NCI-H1105 (cell line): ENCODE measurements around the gene P2RY14.
"Not testable (repeated sequence)": the region's sequence is repeated elsewhere in the genome, so short reads cannot be mapped to it uniquely, and the experiment has no call there.

ENCODE experiments used
- DNase-seq: peaks from one replicate; lab custom pipeline; 2025; lab: John Stamatoyannopoulos, UW

P2RY14 gene

DNA sequence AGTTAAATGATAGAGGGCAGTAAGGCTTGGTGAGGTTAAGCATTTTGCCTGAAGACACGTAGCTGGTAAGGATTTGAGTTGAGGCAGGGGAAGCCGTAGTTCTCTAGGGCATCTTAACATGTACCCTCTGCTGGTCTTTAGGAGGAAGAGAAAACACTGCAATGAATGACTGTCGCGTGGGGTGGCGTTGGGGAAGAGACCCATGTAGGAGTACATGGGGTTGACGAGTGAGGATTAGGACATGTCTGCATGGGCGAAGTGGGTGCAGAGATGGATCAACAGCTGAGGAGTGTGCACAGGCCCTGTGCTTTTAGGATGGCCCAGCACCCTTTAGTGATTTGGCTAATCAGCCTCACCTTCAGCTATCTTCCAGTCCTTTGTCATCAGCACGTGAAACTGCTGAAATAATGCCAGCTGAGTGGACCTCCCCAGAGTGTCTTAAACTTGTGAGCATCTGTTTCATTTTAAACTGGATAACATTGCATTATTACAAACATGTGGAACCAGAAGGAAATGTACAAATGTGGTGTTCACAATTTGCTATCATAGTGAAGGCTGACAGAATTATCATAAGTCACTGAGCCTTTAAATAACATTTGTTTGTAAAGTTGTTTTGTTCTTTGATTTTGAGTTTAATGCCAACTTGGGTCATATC, 15.3 kb downstream of the P2RY14 start:
- no peak for DNase-seq

DNA sequence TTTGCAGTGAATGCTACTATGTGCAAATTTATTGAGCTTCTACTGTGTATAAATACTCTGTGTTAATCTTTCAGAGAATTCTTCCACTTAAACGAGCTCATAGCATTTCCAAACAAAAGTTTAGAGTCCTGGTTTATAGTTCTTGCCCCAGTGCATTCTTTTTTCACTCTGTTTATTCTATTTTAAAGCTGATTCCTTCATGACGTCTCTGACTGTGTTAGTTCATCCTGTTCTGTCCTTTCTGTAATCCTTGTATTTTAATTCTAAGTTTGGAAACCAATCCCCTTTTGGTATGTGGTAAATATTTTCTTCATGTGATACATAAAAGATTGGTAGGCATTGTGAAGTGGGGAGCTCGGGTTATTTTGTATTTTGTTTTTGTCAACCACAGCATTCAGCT, 18.7 kb downstream of the P2RY14 start:
- no peak for DNase-seq

DNA sequence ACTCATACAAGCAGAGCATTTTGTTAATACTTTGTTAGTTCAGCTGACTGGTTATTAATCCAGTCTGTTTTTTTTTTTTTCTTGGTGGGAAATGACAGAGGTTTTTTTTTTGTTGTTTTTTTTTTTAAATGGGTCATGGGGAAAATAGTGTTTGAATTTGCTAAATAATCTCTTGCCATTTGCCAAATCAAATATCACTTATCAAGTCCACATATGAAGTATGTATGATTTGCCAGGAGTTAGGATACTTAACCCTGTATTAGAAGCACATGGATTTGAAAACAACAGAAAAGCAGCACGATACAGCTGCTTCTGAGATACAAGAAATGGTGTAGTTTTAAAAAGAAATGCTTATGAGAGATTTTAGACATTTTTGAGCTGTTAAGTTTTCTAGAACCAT, 21.6 kb downstream of the P2RY14 start:
- DNase-seq = no peak

DNA sequence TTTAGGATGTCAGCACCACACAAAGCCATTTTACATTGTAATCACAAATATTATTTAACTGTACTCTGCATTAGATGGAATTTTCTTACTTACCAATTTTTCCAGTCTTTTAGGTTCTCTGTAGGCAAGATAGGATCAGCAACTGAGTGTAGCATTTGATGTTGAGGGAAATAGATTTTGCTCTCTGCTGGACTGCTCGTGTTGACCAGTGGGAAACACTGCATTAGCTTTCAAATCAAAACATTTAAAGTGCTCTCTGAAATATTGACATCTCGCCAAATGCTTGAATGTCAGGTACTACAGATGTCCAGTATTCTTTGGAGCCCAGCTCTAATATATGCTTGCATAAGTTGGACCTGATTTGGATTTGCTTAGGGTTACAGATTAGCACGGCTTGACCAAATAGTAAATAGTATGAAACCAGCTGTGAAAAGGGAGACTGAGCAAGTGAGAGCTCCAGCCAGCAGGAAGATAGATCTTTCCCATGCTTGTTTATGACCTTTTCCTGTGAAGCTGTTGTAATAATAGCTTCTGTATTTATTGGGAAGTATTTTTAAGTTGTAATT, 29.5 kb downstream of the P2RY14 start:
- DNase-seq = no peak

DNA sequence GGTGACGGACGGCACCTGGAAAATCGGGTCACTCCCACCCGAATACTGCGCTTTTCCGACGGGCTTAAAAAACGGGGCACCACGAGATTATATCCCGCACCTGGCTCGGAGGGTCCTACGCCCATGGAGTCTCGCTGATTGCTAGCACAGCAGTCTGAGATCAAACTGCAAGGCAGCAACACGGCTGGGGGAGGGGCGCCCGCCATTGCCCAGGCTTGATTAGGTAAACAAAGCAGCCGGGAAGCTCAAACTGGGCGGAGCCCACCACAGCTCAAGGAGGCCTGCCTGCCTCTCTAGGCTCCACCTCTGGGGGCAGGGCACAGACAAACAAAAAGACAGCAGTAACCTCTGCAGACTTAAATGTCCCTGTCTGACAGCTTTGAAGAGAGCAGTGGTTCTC, 36.3 kb downstream of the P2RY14 start:
- not testable (repeated sequence) for DNase-seq

DNA sequence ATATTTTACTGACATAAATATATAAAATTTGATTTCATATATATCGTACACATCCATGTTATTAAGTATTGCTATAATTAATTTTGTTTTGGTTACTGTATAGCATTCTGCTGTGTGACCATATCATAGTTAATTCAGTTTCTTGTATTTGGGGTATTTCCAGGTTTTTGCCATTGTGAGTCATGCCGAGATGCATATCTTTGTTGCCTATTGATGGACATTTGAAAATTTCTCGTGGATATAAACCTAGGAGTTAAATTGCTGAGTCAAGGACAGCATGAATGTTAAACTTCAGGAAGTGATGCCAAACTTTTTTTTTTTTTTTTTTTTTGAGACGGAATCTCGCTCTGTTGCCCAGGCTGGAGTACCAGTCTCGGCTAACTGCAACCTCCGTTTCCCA, 41.6 kb downstream of the P2RY14 start:
- DNase-seq = no peak

DNA sequence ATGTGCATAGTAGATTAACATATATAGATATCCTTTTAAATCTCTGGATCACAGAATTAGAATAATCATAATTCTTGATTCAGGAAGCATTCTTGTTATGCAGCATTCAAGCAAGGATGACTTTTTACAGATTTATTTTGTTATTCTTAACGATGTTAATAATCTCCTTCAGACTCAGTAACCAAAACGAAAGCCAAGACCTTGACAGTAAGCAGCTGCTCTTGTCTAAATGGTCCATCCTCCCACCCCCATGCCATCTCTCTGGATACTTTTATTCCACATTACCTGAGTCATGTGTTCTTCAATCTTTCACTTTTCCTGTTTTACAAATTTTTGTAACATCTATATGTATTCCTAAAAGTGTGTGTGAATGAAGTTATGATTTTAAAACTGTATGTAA, 42.0 kb downstream of the P2RY14 start:
- no peak for DNase-seq

DNA sequence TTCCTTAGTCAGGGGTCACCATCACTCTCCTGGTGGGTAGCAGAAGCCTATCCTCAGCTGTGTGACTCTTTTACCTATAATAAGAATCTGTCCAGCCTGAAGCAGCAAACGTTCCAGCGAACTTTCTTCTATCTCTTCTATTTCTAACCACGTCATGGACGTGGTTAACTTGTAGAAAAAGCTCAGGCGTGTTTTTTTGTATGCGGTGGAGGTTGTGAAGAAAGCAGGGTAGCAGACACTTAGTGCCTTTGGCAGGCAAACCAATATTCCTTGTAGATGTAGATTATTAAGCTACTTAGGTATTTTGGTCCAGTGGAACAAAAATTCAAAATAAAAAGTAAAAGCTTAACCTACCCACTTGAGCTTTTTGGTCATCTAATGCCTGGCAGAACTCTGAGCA, 43.5 kb downstream of the P2RY14 start:
- no peak for DNase-seq

DNA sequence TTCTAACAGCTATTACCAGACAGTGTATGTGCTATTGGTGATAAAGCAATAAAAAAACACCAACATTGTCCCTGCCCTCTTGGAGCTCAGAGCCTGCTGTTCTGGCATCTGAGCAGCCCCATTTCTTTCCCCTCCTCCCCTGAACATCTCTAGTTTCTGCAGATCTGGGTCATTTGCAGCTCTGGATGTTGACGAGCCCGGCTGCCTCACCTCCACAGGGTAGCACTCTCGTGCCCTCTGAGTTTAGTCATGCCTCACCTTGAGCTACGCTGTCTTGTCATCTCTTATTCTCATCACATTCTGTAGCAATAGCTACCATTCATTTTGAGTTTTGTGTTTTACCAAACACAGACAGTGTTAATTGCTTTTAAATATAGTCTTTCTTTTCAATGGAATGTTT, 45.4 kb downstream of the P2RY14 start:
- no peak for DNase-seq

DNA sequence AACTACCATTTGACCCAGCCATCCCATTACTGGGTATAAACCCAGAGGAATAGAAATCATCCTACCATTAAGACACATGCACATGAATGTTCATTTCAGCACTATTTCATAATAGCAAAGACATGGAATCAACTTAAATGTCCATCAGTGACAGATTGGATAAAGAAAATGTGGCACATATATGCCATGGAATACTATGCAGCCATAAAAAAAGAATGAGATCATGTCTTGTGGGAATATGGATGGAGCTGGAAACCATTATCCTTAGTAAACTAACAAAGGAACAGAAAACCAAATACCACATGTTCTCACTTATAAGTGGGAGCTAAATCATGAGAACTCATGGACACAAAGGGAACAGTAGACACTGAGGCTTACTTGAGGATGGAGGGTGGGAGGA, 45.9 kb downstream of the P2RY14 start:
- DNase-seq = not testable (repeated sequence)

DNA sequence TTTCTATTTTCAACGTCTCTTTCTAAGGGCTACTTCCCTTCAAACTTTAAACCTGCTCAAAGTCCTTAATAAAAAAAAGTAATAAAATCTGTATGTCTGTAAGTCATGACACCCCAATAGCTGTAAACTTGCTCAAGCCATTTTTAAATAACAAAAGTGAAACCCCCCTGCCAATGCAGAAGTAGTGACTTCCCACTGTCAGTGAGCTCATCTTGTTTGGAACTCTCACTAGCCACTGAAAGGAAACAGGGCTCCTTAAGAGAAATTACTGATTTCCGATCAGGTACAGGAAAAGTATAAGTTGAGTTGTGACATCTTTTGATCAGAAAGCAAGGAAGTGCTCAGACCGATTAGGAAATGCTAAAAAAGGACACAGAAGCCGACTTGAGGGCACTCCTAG, 47.7 kb downstream of the P2RY14 start:
- no peak for DNase-seq

DNA sequence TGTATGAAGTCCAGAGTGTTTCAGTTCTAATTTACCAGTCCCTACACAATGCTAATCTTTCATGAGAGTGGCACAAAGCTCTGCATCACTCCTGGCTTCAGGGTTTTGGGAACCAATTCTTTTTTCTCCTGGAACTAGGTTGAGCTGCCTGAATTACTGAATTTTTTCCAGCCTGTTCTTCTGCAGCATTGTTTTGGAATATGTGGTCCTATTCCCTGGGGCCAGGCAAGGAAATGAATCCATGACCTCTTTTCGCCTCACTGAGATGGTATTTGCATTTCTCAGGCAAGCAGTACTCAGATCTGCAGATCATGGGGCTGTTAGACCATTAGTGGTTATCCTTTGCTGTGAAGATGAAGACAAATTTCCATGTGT, 49.7 kb downstream of the P2RY14 start:
- DNase-seq = no peak

DNA sequence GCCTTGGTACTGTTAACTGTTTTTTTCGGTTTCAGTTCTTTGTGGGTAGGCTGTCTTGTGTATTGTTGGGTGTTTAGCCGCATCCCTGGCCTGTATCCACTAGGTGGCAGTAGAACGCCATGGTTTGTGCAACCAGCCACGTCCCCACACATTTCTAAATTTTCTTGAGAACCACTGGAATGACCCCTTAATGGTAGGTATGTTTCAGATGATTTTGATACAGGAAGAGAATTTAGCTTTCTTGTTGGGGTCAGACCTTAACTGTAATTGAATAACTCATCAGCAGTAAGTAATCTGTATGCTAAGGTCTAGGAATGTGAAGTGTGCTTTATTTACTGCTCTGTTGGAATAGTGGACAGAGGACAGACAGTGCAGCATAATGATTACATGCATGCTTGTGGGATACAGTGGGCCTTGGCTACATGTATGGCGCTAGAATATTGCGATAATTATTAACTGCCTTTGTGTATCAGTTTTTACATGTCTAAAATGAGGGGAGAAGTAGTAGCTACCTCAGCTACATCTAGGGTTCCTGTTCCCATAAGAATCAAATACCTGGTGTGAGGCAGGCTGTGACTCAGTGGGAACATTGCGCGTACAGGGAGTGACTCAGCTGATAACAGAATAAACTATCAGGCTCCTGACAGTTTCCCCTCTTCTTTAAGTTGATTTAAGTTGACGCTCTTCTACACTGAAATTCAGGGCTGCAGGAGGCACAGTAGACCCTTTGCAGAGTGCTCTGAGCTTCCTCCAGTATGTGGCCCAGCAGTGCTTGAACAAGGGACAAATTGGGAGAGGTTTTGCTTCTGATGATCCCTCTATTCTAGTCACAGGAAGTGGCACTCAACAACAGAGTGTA, 50.3 kb downstream of the P2RY14 start:
- DNase-seq = peak; percentile 69

DNA sequence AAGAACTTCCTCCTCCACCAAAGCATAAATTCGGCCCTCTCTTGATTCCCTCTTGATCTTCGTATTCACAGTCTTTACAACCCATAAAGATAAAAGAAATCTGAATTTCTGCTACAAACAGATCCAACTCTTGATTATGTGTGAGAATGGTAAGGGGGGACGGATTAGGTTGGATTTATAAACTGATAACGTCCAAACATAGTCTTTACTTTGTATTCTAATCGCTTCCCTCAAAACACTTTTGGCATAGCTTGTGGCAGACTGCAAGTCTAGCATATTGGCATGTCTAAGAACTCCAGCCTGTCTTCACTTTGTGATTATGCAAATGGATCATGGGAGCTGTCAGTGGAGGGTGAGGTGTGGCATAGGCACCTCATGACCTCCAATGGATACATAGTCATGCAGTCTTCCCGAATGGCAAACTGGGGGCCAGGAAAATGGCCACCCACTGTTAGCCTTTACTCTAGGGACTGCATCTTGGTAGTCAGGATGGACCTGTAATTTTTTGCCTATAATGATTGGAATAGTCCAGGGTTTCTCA, 51.0 kb downstream of the P2RY14 start:
- no peak for DNase-seq

DNA sequence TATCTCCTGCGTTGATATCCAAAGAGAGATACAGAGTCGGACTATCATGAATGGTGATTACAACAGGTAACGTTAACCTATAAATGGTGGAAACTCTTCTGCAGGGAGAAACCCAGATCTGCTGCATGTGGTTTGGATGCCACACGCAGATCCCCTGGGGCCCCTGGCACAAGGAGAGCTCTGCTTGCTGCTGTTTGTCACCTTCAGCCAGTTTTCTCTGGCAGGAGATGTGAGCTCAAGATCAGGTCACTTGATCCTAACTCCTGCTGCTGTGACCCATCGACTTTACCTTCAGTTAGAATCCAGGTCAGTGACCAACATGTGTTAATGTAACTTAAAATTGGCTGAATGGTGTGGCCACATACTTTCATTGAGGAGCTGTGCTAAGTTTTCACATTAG, 51.5 kb downstream of the P2RY14 start:
- DNase-seq = no peak

DNA sequence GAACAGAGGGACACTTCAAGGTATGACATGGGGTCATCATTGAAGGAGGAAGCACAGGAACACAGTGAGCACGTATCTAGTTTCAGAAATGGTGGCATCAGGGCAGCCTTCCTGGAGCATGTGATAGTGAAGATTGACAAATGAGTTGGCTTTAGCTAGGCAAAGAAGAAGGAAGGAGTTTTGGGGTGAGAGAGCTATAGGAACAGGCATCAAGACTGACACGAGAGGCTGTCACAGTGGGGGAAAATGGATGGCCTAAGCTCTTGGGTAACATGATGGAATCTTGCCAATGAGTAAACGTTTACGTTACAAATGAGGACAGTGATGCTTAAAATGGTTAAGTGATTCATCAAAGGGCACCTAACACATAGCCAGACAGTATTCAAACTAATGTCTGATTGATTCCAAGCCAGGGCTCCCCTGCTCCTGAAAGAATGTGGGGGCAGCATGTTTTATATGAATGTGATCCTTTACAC, 52.2 kb downstream of the P2RY14 start:
- DNase-seq = peak; percentile 15

DNA sequence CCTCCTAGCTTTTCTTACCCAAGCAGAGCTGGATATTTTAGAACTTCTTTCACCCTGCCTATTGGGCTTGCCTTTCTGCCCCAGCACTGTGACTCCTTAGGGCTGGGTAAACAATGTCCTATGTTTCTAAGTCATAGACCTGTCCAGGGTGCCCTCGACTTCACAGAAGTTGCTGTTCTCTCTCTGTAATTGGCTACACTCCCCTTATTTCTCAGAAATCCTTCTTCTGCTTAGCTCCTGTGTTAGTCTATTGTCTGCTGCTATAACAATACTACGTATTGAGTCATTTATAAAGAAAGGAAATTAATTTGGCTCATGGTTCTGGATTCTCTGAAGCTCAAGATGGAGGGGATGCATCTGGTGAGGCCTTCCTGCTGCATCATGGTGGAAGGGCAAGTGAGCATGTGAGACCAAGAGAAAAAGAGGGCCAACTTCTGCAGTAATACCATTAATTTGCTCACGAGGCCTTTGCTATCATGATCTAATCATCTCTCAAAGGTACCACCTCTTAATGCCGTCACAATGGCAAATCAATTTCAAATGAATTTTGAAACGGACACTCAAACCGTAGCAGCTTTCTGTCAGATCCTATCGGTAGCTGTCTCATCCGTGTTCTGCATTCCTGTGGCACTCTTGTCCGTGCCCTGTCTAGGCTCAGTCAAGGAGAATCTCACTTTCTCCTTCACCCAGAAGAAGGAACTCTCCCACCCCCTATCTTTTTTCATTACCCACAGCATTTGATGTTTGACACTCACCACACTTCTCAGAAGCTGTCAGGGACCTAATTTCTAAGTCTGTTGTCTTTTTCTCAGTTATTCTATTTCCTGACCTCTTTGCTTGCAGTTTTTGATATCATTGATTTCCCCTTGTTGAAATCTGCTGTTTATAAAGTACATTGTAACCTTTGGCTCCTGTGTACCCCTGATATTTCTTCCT, 53.0 kb downstream of the P2RY14 start:
- DNase-seq = no peak

DNA sequence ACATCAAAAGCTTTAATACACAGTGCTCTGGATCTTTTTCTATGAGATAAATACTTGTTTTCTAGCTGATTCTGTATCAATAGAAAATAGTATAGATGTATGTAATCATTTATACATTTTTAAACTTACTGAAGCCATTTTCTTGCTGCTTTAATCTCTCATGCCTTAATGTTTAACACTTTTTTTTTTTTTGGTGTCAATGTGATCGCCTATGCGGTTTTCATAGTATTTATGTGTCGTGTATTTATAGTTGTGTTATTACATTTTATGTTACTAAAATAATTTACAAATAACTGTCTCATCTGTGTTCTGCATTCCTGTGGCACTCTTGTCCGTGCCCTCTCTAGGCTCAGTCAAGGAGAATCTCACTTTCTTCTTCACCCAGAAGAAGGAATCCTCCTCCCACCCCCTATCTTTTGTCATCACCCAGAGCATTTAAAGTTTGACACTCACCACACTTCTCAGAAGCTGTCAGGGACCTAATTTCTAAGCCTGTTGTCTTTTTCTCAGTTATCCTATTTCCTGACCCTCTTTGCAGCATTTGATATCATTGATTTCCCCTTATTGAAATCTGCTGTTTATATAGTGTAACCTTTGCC, 54.0 kb downstream of the P2RY14 start:
- no peak for DNase-seq

DNA sequence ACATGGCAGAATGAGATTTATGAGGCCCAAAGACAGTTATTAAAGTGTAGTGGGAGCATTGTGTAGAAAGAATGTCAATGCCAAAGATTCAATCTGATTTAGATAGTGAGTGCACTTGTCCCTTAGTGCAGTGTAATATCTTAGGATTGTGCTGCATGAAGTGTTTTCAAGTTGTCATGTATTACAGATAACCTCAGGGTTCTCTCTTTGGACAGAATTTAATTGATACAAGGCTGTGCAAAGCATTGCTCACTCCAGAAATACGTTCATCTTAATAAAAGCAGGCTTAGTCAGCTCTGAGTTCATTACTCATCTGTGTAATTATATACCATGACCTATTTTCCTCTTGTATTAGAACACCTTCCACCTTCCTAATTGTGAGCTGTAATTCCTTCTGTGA, 59.3 kb downstream of the P2RY14 start:
- no peak for DNase-seq

DNA sequence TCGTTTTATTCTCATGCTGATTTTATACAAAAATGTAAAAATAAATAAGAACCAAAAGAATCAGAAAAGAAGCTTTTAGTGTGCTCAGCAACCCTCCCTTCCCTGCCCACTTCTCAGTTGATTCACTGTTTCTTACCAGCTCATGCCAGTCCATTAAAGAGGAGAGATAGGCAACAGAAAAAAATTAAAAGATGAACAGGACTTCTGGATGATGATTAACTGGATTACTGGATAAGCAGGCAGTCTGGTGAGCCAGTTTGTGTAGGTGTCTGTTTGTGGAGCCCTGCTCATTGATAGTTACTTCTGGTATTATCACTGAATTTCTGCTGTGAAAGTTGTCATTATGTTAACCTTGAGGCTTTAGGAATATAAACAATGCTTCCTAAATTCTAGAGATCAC, 60.2 kb downstream of the P2RY14 start:
- no peak for DNase-seq
